ENCODE data around the gene CDC123.
"Not testable (repeated sequence)": the region's sequence is repeated elsewhere in the genome, so short reads cannot be mapped to it uniquely, and the experiment has no call there.

CDC123 gene

DNA sequence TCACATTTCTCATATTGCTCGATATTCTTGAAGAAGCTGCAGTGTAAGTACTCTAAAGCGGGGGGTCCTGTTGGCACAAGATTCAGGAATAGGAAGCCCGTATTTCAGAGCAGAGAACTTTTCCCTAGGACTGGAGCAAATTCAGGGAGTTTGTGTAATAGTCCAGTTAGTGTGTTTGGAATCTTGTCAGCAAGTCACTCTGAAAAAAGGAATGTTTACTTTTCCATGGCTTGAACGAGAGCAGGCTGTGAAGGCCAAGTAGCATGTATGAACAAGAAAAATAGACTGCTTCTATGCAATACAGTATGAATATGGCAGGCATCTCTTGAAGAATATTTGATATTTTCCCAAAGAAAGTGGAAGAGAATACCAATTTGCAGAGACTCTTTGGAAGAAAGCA is 39.8 kb downstream of the CDC123 start:
- DNase-seq (ENCODE audit: low spot score) = no peak

DNA sequence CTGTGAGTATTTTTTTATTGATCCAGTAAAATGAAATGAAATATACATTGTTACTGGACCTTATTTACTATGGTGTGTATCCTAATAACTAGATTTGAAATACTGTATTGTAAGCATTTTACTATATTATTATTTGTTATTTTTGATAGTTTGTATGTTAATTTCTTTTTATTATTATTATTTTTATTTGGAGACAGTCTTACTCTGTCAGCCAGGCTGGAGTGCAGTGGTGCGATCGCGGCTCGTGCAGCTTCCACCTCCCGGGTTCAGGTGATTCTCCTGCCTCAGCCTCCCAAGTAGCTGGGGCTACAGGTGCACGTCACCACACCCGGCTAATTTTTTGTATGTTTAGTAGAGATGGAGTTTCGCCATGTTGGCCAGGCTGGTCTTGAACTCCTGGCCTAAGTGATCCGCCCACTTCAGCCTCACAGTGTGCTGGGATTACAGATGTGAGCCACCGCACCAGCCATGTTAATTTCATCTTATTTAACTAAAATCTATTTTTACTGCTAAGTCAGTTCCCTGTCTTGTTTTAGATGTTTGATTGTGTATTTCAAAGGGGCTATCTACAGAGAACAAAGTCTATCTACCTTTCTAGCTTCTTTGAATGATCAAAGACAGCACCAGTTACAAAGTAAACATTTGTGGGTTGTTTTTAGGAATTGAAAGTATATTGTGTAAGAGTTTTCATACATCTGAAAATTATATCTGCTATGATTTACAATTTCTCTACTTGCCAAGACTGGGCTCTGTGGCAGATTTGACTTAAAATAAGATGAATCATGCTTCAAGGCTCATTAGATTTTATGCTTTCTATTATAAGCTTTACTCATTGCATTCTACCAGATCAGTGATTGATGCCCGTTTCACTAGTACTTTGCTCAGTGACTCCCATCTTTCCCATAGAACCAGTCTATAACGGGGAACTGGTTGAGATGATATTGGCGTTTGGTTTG is 41.6 kb downstream of the CDC123 start:
- no peak for DNase-seq (ENCODE audit: low spot score)

DNA sequence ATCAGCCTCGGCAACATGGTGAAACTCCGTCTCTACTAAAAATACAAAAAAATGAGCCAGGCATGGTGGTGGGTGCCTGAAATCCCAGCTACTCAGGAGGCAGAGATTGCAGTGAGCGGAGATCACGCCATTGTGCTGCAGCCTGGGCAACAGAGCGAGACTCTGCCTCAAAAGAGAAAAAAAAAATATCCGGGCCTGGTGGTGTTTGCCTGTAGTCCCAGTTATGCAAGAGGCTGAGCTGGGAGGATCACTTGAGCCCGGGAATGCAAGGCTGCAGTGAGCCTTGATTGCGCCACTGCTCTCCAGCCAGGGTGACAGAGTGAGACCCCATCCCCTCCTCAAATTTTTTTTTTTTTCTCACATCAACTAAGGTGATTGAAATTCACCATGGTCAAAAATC is 42.8 kb downstream of the CDC123 start:
- no peak for DNase-seq (ENCODE audit: low spot score)

DNA sequence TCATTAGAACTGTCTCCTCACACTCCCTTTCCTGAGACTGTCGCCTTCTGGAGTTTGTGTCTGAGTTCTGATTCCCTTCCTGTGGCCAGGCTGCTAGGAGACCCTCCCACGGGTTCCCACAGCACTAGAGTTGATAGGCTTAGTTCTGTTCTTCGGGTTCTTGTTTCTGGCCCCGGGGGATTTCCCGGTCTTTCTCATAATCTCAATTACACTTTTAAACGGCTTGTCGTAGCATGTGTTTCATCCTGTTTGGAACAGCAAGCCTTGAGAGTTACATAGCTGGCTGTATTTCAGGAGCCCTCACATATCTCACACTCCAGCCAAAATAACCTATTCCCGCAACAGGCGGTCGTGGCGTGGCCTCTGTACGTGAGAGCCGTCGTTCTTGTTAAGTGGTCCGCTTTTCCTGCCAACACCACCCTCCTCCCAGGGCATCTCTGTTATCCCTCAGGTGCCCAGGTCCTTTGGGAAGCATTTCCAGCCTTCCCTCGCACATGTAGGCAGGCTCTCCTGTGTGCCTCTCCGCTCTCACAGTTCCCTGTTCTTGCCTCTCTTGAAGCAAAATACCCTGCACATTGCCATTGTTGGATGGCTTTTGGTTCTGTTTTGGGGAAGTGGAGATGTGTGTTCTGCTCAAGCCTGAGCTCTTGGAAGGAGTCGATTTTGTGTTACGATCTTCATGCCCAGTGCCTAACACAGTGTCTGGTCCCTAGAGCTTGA is 46.0 kb downstream of the CDC123 start:
- DNase-seq (ENCODE audit: low spot score) = no peak

DNA sequence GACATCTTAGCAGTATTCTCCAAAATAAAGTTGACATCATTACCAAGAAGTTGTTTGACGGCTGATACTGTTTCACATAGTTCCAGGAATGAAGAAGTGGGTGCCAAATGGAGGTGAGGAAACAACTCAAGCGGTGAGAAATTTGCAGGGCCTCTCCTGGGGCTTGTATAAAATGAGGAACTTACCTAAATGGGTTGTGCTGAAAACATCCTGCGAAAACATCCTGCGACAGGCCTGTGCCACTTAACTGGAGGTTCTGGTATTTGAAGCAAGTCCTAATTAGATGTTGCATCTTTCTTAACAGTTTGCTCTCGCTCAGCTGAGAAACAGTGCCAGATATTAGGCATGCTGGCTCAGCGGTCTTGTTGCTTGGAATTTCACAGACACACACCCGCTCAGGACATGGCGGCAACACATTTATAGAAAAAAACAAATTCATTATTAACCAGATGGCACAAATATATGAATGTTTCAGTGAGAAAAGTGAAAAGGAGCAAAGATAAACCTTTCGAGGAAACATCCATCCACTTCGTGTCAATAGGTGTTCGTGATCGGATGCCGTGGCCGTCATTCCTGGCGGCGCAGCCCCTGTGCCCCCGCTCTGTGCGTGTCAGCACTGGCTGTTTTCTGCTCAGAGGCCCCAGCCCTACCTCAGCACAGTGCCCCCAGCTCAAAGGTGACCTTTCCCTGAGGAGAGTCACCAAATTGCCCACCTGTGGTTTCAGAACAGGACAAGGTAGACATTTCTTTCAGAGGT is 48.1 kb downstream of the CDC123 start:
- DNase-seq (ENCODE audit: low spot score) = no peak

DNA sequence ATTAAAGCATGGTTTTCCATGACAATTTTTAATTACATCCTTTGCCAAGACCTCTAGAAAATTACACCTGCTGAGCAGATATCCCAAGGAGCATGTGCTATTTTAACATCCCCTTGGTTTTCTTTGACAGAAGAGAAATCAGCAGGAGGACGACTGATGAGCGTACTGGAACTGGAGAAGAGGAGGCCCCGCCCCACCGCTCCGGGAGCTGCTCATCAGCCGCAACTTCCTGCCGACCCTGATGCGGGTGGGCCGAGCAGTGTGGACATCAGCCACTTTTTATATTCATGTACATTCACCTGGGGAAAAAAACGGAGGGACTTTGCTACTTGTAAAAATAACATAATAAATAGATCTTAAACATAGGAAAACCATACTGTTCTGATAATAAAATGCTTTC is 54.2 kb downstream of the CDC123 start:
- DNase-seq (ENCODE audit: low spot score) = no peak

DNA sequence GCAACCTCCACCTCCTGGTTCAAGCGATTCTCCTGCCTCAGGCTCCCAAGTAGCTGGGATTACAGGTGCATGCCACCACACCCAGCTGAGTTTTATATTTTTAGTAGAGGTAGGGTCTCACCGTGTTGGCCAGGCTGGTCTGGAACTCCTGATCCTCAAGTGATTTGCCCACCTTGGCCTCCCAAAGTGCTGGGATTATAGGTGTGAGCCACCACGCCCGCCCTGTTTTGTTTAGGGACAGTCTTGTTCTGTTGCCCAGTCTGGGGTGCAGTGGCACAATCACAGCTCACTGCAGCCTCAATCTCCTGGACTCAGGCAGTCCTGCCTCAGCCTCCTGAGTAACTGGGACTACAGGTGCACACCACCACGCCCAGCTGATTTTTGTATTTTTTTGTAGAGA is 54.7 kb downstream of the CDC123 start:
- DNase-seq (ENCODE audit: low spot score) = not testable (repeated sequence)

DNA sequence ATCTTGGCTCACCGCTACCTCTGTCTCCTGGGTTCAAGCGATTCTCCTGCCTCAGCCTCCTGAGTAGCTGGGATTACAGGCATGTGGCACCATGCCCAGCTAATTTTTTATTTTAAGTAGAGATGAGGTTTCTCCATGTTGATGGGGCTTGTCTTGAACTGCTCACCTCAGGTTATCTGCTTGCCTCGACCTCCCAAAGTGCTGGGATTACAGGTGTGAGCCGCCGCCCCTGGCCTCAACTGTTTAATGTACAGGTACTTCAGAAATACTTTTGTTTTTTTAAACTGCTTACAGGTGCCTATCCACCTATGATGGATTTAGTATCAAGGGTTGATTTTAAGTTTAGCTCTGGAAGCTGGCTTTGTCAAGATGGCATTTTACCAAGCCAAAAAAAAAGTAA is 55.6 kb downstream of the CDC123 start:
- DNase-seq (ENCODE audit: low spot score) = no peak

DNA sequence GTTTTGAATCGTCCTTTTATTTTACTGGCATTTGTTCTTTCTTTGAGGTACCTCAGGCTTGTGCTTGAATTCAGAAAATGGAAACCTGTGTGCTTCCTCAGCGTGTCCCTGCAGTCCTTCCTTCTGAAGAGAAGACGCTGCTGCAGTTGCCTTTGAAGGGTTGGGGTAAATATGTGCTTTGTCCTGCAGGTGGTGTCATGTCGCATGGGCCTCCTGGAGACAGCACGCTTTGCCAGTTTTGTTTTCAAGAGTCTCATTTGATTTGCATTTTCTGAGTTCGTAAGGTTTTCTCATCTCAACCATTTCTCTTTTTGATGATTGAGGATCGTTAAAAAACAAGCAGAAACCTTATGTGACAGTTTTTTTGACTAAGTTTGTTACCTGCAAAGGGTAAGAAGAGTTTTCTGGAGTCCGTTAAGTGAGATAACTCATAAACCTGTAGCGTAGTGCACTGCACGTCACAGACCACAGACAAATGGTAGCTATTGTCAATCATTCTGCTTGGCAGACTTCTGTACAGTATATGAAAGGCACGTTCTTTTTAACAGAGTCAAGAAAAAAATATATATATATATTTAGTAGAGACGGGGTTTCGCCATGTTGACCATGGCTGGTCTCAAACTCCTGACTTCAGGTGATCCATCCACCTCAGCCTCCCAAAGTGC is 57.0 kb downstream of the CDC123 start:
- DNase-seq (ENCODE audit: low spot score) = no peak

DNA sequence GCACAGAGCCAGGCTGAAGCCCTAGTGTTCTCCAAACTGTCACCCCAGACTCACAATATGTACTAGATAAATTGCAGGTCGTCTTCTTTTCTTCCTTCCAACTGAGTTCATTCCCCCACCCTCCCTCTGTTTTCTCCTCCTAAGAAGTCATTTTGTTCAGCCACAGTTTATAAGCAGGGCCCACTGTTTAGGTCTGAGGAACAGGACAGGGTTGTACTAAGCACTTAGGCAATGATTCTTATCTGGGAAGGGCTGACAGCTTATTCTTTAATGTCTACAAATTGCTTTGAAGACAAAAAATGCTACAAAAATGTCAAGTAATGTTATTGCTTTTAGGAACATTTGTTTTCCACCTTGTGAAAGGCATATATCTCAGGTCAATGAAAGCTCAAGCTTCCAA is 59.1 kb downstream of the CDC123 start:
- DNase-seq (ENCODE audit: low spot score) = no peak

DNA sequence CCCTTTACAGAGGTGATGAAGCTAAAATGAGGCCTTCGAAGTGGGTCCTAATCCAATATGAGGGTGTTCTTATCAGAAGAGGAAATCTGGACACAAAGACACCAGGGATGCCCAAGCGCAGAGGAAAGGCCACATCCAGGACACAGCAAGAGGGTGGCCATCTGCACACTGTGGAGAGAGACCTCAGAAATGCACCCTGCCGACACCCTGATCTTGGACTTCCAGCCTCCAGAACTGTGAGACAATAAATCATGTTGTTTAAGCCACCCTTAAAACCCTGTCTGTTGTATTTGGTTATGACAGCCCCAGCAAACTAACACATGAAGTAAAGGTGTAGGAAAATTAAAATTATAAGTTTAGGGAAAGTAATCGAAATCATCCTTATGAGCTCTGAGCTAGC is 64.0 kb downstream of the CDC123 start:
- DNase-seq (ENCODE audit: low spot score) = no peak

DNA sequence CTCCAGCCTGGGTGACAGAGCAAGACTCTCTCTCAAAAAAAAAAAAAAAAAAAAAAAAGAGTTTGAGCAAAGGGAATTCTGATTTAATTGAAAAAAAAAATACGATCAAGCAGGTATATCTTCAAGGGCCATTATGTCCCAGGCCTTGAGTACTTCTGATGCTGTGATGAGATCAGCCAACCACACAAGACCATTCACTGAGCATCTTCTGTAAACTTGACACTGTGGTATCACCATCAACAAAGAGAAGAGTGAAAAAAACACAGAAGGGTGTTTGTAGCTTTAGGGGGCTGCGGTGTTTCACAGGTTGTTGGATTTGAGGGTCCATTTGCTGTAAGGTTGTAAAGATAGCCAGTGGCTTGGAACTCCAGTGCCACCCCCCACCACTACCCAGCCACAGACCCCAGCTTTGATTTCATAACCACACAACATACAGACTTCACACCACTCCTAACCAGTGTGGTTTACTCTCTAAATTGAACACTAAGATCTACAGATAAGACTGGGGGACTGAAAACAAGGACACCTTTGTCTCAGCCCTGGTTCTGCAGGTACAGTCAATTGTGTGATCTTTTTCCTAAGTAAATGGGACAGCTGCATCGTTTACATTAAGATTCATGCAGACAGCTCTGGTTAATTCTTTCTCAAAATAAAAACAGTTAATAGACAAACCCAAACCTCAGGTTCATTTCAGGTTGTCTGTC is 66.4 kb downstream of the CDC123 start:
- no peak for DNase-seq (ENCODE audit: low spot score)

DNA sequence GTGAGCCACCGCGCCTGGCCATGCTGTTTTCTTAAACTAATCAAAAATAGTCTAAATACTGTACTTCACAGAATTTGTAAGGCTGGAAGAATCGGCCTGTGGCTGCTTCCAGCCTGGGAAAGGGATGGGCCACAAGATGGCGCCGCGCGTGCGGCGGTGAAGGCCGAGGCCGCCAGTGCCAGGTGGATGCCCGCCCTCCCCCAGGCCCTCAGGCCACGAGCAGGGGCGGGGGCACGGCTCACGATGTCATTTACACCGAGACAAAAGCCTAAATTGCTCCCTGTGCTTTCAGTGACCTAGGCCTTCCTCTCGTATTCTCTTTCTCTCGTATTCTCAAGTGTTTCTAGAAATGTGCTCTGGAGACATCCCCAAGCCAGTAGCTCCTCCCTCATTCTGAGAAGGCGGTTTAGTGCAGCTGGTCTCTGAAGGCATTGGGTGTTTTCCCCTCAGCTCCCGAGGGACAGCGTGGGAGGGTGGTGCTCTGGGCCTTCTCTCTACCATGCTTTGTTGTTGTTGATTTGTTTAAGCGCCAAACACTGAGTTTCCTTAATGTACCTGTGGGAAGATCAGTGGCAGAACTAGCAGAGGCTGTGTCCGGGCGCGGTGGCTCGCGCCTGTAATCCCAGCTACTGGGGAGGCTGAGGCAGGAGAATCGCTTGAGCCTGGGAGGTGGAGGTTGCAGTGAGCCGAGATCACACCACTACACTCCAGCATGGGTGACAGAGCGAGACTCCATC is 68.4 kb downstream of the CDC123 start:
- peak; percentile 68 for DNase-seq (ENCODE audit: low spot score)

DNA sequence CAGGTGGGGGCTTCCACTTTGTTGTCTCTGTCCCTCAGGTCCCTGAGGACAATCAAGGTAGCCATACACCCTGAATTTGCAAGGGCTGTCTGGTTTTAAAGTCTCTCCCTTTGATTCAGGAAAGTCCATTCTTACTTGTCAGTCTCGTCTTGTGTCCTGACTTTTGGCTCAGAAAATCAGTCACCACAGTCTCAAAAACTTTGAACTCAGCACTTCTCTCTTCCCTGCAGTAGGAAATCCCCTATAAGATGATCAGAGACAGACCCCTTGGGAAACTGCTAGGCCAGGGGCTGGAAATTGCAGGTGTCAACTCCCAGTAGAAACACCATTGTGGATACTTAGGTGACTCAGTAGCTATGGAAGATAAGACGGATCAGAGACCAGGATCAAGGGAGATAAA is 73.1 kb downstream of the CDC123 start:
- DNase-seq (ENCODE audit: low spot score) = no peak

DNA sequence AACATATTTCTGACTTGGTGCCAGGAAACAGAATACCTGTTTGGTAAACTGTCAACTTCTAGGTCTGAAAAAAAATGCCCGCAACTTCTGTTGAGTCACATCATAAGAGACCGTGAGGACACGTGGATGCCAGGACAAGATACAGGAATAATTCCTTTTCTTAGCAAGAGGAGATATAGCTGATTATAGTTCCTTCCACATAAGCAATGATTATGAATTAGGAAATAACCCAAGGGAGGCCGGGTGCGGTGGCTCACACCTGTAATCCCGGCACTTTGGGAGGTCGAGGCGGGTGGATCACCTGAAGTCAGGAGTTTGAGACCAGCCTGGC is 75.2 kb downstream of the CDC123 start:
- no peak for DNase-seq (ENCODE audit: low spot score)

DNA sequence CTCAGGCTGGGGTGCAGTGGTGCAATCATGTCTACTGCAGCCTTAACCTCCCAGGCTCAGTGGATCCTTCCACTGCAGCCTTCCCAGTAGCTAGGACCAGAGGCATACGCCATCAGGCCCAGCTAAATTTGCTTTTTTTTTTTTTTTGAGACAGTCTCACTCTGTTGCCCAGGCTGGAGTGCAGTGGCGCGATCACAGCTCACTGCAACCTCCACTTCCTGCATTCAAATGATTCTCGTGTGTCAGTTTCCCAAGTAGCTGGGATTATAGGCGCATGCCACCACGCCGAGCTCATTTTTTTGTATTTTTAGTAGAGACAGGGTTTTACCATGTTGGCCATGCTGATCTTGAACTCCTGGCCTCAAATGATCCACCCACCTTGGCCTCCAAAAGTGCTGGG is 81.9 kb downstream of the CDC123 start:
- DNase-seq (ENCODE audit: low spot score) = not testable (repeated sequence)

DNA sequence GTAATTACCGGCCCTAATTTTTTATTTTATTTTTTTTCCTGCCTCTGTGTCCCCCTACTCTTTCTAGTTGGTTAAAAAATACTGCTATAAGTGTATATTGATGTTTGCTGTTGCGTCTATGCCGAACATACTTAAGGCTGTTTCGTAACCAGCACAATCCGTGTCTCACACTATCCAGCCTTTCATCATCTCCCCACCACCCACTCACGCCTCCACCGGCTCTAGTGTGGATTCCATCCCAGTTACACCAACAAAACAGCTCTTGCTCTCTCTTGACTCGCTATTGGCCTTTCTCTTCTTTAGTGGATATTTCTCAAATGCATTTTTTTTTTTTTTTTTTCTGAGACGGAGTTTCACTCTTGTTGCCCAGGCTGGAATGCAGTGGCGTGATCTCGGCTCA is 83.3 kb downstream of the CDC123 start:
- no peak for DNase-seq (ENCODE audit: low spot score)

DNA sequence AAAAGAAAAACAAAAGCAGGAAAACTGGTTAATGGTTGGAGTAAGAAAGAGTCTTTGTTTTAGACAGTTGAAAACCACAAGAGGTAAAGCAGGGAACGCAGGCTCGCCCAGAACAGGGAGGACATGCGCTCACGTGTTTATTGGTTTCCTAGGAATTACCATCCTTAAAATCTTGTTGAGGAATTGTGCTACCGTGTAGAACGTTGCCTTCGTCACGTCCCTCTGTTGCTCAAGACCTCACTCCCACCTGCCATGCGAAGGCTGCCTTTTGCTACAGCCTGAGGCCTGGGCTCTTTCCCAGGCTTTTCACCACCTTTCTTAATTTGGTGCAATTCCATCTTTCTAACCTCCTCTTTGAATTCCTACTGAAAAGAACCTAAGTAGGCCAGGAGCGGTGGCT is 91.8 kb downstream of the CDC123 start:
- no peak for DNase-seq (ENCODE audit: low spot score)

DNA sequence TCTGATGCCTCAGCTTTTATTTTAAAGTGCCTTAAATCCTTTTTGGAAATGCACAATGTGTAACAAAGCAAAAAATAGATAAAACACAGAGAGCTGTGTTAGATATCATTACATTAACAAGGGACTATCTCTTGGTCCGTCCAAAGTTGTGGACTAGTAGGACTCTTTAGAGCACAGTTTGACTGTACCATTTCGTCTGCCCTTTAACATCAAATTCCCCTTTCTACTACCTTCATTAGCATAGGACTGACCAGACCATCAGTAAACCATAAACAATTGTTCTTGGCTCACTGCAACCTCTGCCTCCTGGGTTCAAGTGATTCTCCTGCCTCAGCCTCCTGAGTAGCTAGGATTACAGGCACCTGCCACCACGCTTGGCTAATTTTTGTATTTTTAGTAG is 101.8 kb downstream of the CDC123 start:
- DNase-seq (ENCODE audit: low spot score) = not testable (repeated sequence)

DNA sequence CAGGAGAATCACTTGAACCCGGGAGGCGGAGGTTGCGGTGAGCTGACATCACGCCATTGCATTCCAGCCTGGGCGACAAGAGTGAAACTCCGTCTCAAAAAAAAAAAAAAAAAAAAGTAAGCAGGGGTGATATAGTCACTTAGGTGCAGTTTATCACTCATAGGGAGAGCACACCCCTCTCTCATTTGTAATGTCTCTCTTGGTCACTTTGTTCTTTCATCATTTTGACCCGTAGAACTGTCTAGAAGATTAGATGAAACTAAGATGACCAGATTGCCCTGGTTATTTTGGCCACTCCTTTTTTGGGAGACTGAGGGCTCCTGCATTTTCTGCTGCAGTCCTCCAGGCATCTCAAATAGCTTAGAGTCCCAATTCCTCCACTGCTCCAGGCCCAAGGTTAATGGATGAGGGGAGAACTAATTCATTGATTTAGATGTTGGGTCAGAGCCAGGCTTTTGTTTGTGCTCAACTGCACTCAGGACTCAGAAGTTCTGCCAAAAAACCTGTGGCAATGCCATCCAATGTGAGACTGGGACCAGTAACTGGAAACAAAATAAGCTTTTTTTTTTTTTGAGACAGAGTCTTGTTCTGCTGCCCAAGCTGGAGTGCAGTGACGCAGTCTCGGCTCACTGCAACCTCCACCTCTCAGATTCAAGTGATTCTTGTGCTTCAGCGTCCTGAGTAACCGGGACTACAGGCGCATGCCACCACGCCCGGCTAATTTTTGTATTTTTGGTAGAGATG is 103.4 kb downstream of the CDC123 start:
- no peak for DNase-seq (ENCODE audit: low spot score)

Data from CD4-positive, alpha-beta T cell treated with Interleukin-15 for 4 hours (primary cell).